ENCODE data around the gene ADCY2.

ADCY2 gene

GRCh38 chr5:7471710-7472109, 75.8 kb downstream of the ADCY2 start:
- H3K4me1 Mint-ChIP-seq, result peaks cover 16% of the 10 kb centered on the region
- TF ChIP-seq CTCF (IDR thresholded peaks at IDR 0.05), result no peak
- peaks cover 67% of the 10 kb centered on the region for H3K36me3 Mint-ChIP-seq (ENCODE audit: low read depth)
- H3K9me3 Mint-ChIP-seq, result peaks cover 45% of the 10 kb centered on the region
- H3K27me3 Mint-ChIP-seq (ENCODE audit: low read depth, poor library complexity), result peaks cover 8% of the 10 kb centered on the region
- no peak overlapping the region for H3K27ac Mint-ChIP-seq
- no peak overlapping the region for H3K4me3 Mint-ChIP-seq
- no peak for DNase-seq

- H3K9me3 Mint-ChIP-seq, result peaks cover 45% of the 10 kb centered on the region
- peaks cover 70% of the 10 kb centered on the region for H3K36me3 Mint-ChIP-seq (ENCODE audit: low read depth)
- TF ChIP-seq CTCF (IDR thresholded peaks at IDR 0.05), result no peak
- peaks cover 16% of the 10 kb centered on the region for H3K4me1 Mint-ChIP-seq
- H3K4me3 Mint-ChIP-seq, result no peak overlapping the region
- no peak for DNase-seq
- peaks cover 8% of the 10 kb centered on the region for H3K27me3 Mint-ChIP-seq (ENCODE audit: low read depth, poor library complexity)
- no peak overlapping the region for H3K27ac Mint-ChIP-seq
Observed at GRCh38 chr5:7473115-7473514, 77.2 kb downstream of the ADCY2 start.

GRCh38 chr5:7473668-7474215, 77.8 kb downstream of the ADCY2 start:
- Mint-ChIP-seq H3K4me1 (peaks cover 16% of the 10 kb centered on the region), H3K4me3 (no peak overlapping the region), H3K27ac (peak overlapping the region; percentile 65), H3K36me3 (ENCODE audit: low read depth) (peaks cover 70% of the 10 kb centered on the region), H3K9me3 (peaks cover 45% of the 10 kb centered on the region), H3K27me3 (ENCODE audit: low read depth, poor library complexity) (peaks cover 8% of the 10 kb centered on the region)
- no peak for TF ChIP-seq CTCF (IDR thresholded peaks at IDR 0.05)
- DNase-seq, result no peak

GRCh38 chr5:7474821-7475403, 79.0 kb downstream of the ADCY2 start:
- peaks cover 8% of the 10 kb centered on the region for H3K27me3 Mint-ChIP-seq (ENCODE audit: low read depth, poor library complexity)
- no peak for TF ChIP-seq CTCF (IDR thresholded peaks at IDR 0.05)
- peaks cover 41% of the 10 kb centered on the region for H3K9me3 Mint-ChIP-seq
- no peak overlapping the region for H3K4me3 Mint-ChIP-seq
- peaks cover 72% of the 10 kb centered on the region for H3K36me3 Mint-ChIP-seq (ENCODE audit: low read depth)
- H3K27ac Mint-ChIP-seq, result peak overlapping the region; percentile 33
- DNase-seq, result no peak
- peaks cover 16% of the 10 kb centered on the region for H3K4me1 Mint-ChIP-seq

DNA sequence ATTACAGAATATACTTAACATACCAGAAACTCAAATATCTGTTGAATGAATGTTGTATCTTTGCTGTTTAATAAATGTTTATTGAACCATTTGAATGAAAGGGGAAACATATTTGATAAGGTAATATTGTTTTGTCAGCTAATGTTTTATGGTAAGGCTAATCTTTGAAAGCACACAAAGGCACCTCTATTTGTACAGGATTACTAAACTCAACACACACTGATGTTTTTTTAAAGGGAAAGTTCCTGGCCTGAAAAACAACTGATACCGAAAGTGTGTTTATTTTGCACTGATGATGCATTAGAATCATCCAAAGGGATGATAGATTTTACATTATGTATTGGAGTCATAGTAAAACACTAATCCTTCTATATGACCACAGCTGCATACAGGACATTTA, 82.5 kb downstream of the ADCY2 start:
- Mint-ChIP-seq H3K4me3 (no peak overlapping the region), H3K27me3 (ENCODE audit: low read depth, poor library complexity) (peaks cover 8% of the 10 kb centered on the region), H3K4me1 (peaks cover 12% of the 10 kb centered on the region), H3K9me3 (peaks cover 17% of the 10 kb centered on the region), H3K36me3 (ENCODE audit: low read depth) (peaks cover 58% of the 10 kb centered on the region), H3K27ac (no peak overlapping the region)
- no peak for DNase-seq
- TF ChIP-seq CTCF (IDR thresholded peaks at IDR 0.05), result no peak

- Mint-ChIP-seq H3K4me1 (no peaks in the 10 kb centered on the region), H3K27me3 (ENCODE audit: low read depth, poor library complexity) (peaks cover 2% of the 10 kb centered on the region), H3K4me3 (no peak overlapping the region), H3K27ac (no peak overlapping the region), H3K9me3 (peaks cover 20% of the 10 kb centered on the region), H3K36me3 (ENCODE audit: low read depth) (peaks cover 47% of the 10 kb centered on the region)
- DNase-seq, result no peak
- no peak for TF ChIP-seq CTCF (IDR thresholded peaks at IDR 0.05)
Observed at GRCh38 chr5:7488734-7489133, 92.8 kb downstream of the ADCY2 start.
